NB4 (cell line): Measurements from ENCODE around the gene KCNJ4.

Experiments used
- POLR2A ChIP-seq: IDR thresholded peaks from 2 replicates; pipeline ENCODE4 v1.6.1; 2011; ENCODE audit warnings: mild to moderate bottlenecking; ENCODE audit not compliant: insufficient read length; ENCODE audit errors: extremely low read depth
- TF ChIP-seq, protein P1 (sequence below): IDR thresholded peaks from one replicate; pipeline ENCODE4 v1.5.1; 2012; ENCODE audit warnings: low read depth, low read length

DNA sequence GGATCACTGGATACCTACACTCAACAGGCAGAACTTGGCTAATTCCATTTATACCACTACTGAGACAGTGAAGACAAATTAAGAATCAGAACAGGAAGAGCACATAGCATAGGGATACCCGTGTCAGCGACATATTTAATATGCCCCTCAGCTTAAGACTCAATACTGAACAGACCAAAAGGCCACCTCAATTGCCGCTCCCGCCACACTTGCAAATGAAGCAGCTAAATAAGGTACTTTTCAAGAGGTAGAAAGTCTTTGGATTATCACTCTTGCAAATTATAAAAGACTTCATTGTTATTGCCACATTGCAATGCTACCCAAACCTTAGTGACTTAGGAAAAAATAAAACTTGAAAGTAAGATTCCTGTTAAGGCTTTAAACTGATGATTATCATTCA lies 48.0 kb upstream of the KCNJ4 start:
- TF ChIP-seq POLR2A: no peak
- TF ChIP-seq, protein P1, sequence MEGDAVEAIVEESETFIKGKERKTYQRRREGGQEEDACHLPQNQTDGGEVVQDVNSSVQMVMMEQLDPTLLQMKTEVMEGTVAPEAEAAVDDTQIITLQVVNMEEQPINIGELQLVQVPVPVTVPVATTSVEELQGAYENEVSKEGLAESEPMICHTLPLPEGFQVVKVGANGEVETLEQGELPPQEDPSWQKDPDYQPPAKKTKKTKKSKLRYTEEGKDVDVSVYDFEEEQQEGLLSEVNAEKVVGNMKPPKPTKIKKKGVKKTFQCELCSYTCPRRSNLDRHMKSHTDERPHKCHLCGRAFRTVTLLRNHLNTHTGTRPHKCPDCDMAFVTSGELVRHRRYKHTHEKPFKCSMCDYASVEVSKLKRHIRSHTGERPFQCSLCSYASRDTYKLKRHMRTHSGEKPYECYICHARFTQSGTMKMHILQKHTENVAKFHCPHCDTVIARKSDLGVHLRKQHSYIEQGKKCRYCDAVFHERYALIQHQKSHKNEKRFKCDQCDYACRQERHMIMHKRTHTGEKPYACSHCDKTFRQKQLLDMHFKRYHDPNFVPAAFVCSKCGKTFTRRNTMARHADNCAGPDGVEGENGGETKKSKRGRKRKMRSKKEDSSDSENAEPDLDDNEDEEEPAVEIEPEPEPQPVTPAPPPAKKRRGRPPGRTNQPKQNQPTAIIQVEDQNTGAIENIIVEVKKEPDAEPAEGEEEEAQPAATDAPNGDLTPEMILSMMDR: no peak
